Colonic mucosa (tissue), 4 donors: ENCODE data around the gene SESN3. TPM values are rescaled to one million over a fixed set of nuclear protein-coding genes. Genes with fewer than 3 reads are reported as not detected.
"Not testable (repeated sequence)": the region's sequence is repeated elsewhere in the genome, so short reads cannot be mapped to it uniquely, and the experiment has no call there.

Source experiments
- DNase-seq: peaks from one replicate; pipeline ENCODE4 v3.0.0-alpha.2; 2020
- H3K27ac ChIP-seq: fragments of 200-600 bp; one replicate; pipeline ENCODE4 v1.8.0; 2021
- H3K27me3 ChIP-seq: fragments of 200-600 bp; one replicate; pipeline ENCODE4 v1.8.0; 2021
- H3K36me3 ChIP-seq: fragments of 200-600 bp; one replicate; pipeline ENCODE4 v1.8.0; 2021
- H3K4me1 ChIP-seq: fragments of 200-600 bp; one replicate; pipeline ENCODE4 v1.8.0; 2021; ENCODE audit warnings: mild to moderate bottlenecking
- H3K4me3 ChIP-seq: fragments of 200-600 bp; one replicate; pipeline ENCODE4 v1.8.0; 2021
- H3K9ac ChIP-seq, 2 donors: one replicate each; pipeline ENCODE4 v1.7.0; 2013; ENCODE audit warnings: control low read depth in 2 of 2, low read depth in 2 of 2, low read length in 2 of 2
- H3K9me3 ChIP-seq: fragments of 200-600 bp; one replicate; pipeline ENCODE4 v1.8.0; 2021
- intact Hi-C: fragments of 100-400 bp; cut with DNase I; formaldehyde crosslinking; loops from one replicate; pipeline ENCODE4 v1.14.1; 2022
- total RNA-seq, 2 donors: library from RNA; stranded (reverse); fragmentation: NEBNext Ultra II Directional in 1 of 2; extraction: Animal tissue kit (Norgen Biotek cat#: 25700) in 1 of 2; gene quantifications; one replicate each; pipeline ENCODE4 v1.2.1, GENCODE V29; 2021
- TF ChIP-seq, protein P1 (sequence below): fragments of 200-600 bp; IDR thresholded peaks from one replicate; pipeline ENCODE4 v1.8.0; 2022; ENCODE audit warnings: antibody characterized with exemption, mild to moderate bottlenecking
- donor health status: healthy.
- donor health status: DM: no; HTN: no; CAD: no.
- donor health status: DM: no; HTN: no; CAD: no.

SESN3 gene
- total RNA-seq, 2 donors from 2014 or later, result 14.7 to 21.2 TPM

DNA sequence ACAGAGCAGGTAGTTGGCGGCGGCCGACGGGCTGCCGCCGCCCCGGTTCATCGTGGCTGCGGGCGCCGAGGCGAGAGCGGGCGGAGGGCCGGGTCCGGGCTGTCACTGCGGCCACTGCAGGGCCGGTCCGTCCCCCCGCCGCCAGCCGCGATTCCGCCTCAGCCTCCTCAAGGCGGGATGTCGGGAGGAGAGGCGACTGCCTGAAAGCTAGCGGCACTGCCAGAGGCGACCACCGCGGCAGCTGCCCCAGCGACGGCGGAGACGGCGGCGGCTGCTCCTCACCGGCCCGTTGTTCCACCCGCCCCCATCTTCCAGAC, 234 bp downstream of the SESN3 start:
- Histone ChIP-seq H3K27me3 (no peaks in the 10 kb centered on the region), H3K4me3 (peak overlapping the region; percentile 94), H3K27ac (peak overlapping the region; percentile 71), H3K36me3 (no peaks in the 10 kb centered on the region), H3K9me3 (no peaks in the 10 kb centered on the region), H3K9ac (peak overlapping the region; percentile 67 to 83), H3K4me1 (no peaks in the 10 kb centered on the region)
- no peak for DNase-seq
- TF ChIP-seq, protein P1, sequence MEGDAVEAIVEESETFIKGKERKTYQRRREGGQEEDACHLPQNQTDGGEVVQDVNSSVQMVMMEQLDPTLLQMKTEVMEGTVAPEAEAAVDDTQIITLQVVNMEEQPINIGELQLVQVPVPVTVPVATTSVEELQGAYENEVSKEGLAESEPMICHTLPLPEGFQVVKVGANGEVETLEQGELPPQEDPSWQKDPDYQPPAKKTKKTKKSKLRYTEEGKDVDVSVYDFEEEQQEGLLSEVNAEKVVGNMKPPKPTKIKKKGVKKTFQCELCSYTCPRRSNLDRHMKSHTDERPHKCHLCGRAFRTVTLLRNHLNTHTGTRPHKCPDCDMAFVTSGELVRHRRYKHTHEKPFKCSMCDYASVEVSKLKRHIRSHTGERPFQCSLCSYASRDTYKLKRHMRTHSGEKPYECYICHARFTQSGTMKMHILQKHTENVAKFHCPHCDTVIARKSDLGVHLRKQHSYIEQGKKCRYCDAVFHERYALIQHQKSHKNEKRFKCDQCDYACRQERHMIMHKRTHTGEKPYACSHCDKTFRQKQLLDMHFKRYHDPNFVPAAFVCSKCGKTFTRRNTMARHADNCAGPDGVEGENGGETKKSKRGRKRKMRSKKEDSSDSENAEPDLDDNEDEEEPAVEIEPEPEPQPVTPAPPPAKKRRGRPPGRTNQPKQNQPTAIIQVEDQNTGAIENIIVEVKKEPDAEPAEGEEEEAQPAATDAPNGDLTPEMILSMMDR, result no peak
- intact Hi-C loops, result loop anchor here (10.0 kb wide), 1 partner anchor 1104 kb away; no protein-coding TSS in a partner anchor

DNA sequence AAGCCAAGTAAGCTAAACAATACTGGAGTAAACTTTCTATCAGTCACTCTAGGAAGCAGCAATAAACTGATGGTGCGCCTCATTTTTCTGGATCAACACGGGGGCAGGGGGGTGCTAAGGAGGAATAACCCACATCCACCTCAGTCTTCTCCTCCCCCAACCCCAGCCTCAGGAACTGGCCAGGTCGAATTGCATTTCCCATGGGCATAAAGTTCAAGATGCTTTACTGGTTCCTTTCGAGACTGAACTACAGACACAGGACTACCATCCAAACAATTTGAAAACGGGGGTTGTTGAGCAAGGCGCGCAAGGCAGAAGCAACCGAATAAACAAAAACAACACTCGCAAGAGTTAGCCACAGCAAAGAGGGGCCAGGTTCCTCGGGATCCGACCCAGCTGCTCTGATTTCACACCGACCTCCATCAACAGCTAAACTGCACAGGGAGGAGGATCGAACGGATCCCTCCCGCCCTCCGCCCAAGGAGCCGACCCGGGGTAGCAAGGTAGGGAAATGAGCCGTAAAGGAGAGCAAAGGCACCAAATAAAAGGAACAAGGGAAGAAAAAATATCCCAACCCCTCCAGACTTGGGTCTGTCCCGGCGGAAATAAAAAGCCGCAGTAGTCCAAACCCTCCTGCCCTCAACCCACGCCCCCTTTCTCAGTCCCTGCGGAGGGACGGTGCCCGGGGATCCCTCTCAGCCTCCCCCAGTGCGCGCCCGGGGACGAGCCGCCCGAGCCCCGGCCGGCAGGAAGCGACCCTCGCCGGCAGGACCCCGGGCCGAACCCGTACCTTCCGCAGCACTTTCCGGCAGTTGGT, 801 bp downstream of the SESN3 start:
- TF ChIP-seq, protein P1, result no peak
- DNase-seq, result peak; percentile 45
- Histone ChIP-seq H3K4me1 (no peaks in the 10 kb centered on the region), H3K4me3 (peak overlapping the region; percentile 94), H3K27ac (peak overlapping the region; percentile 71), H3K36me3 (no peaks in the 10 kb centered on the region), H3K27me3 (no peaks in the 10 kb centered on the region), H3K9me3 (no peaks in the 10 kb centered on the region), H3K9ac (peak overlapping the region; percentile 67 to 83)
- intact Hi-C loops, result loop anchor here (10.0 kb wide), 1 partner anchor 1105 kb away; no protein-coding TSS in a partner anchor

DNA sequence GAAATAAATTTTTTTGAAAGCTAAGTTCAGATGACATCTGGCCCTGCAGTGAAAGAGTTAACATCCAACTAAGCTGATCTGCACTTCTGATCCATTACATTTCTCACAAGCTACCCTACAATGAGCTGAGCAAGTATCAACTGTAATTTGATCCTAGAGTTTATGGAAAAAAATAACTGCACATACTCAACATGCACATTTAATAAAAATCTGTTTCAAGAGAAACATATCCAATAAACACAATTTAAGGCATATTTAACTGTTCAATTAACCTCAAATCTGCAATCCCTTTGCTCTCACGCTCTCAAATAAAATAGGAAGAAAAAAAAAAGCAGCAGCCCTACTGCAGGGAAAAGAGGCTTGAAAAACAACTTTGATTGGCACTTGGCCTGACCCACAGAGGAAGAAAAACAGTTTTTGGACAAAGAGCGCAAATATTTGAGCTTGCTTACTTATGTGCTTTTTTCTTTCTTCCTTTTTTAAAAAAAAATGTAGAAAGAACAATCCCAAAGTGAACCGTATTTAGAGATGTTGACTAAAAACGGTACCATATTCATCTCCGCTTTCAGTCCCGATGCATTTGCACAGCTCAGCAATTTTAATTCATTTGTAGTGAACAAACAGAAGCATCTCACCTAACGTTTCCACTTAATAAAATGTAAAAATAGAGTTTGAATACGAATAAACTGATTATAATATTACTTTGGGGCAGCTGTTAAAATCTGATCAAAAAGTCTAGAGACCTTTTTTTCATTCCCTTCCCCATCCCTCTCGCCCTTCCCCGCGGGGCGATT, 1.6 kb downstream of the SESN3 start:
- no peaks in the 10 kb centered on the region for H3K27me3 ChIP-seq
- TF ChIP-seq, protein P1, result no peak
- peak overlapping the region in 1 of 2 donors; percentile 67 for H3K9ac ChIP-seq
- DNase-seq, result no peak
- H3K4me3 ChIP-seq, result peak overlapping the region; percentile 94
- no peaks in the 10 kb centered on the region for H3K9me3 ChIP-seq
- H3K4me1 ChIP-seq, result no peaks in the 10 kb centered on the region
- no peaks in the 10 kb centered on the region for H3K36me3 ChIP-seq
- peak overlapping the region; percentile 71 for H3K27ac ChIP-seq
- intact Hi-C loops, result no loop called here

DNA sequence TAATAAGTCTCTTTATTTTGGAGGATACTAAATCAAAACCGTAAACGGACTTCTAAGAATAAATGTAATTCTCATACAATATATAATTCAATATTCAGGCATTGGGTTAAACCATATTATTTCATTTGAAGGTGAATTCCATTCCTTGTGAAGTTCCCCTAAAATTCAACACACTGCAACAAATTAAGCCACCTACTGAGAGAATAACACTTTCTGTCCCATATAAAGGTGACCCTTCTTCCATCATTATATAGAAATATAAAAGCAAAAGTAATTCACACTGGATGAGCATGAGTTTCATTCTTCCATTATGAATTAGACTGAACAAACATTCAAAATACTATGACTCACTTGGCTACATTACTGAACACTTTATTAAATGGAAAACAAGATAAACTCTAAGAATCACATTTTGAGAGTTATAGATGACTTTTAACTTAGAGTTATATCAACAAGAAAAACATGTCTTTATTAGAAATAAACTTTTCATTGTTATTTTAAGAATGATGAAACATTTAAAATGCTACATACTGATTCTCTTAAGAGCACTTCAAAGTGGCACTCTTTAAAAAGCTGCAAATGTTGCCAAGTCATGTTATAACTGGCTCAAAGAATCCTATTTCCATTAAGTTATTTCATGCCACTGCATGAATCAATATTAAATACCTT, 2.8 kb downstream of the SESN3 start:
- Histone ChIP-seq H3K9me3 (no peaks in the 10 kb centered on the region), H3K36me3 (no peaks in the 10 kb centered on the region), H3K27ac (no peak overlapping the region), H3K4me1 (no peaks in the 10 kb centered on the region), H3K4me3 (no peak overlapping the region), H3K9ac (no peak overlapping the region), H3K27me3 (no peaks in the 10 kb centered on the region)
- TF ChIP-seq, protein P1, result no peak
- intact Hi-C loops, result no loop called here
- no peak for DNase-seq

DNA sequence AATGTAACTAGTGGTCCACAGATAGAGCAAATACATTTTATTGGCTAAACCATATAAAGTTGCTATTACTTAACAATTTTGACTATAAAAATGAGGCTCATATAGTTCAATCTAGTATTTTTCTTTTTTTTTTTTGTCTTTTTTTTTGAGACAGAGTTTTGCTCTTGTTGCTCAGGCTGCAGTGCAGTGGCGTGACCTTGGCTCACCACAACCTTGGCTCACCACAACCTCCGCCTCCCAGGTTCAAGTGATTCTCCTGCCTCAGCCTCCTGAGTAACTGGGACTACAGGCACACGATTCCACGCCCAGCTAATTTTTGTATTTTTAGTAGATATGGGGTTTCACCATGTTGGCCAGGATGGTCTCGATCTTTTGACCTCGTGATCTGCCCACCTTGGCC, 3.9 kb downstream of the SESN3 start:
- H3K9me3 ChIP-seq, intact Hi-C loops, H3K9ac ChIP-seq, H3K27me3 ChIP-seq, H3K4me3 ChIP-seq, H3K4me1 ChIP-seq, DNase-seq, H3K27ac ChIP-seq, H3K36me3 ChIP-seq: not testable (repeated sequence)
